K562 (cell line): ENCODE data around the gene TXNRD2. TPM values are rescaled to one million over a fixed set of nuclear protein-coding genes. Genes with fewer than 3 reads are reported as not detected.

Experiments
- CHD1 ChIP-seq: fragments of 200-600 bp; sonication (generic); IDR thresholded peaks from one replicate; pipeline ENCODE4 v1.6.1; 2012; ENCODE audit warnings: mild to moderate bottlenecking, moderate library complexity, low read length, inconsistent platforms
- GABPA ChIP-seq: fragments of 200-800 bp; sonication (Bioruptor generic); conservative IDR thresholded peaks from 2 replicates; pipeline ENCODE4 v1.6.1; 2016; ENCODE audit warnings: low read depth, missing genetic modification characterization, missing compliant biosample characterization
- GATAD2A ChIP-seq: fragments of 450-650 bp; IDR thresholded peaks from 2 replicates; pipeline ENCODE4 v1.6.1; 2017
- HMGN3 ChIP-seq: IDR thresholded peaks from 2 replicates; pipeline ENCODE4 v1.6.1; 2011; ENCODE audit warnings: borderline replicate concordance, low read depth, mild to moderate bottlenecking, mixed read lengths, low read length; ENCODE audit not compliant: insufficient read length; ENCODE audit errors: extremely low read depth
- KHSRP ChIP-seq: fragments of 450-650 bp; IDR thresholded peaks from 2 replicates; pipeline ENCODE4 v1.6.1; 2017
- NR3C1 ChIP-seq: sonication (generic); formaldehyde crosslinking; IDR thresholded peaks from 2 replicates; pipeline ENCODE4 v1.8.1; 2022; ENCODE audit warnings: missing genetic modification reagents
- POLR3A ChIP-seq: IDR thresholded peaks from 2 replicates; pipeline ENCODE4 v1.6.1; 2011; ENCODE audit warnings: borderline replicate concordance, mild to moderate bottlenecking, moderate library complexity; ENCODE audit not compliant: insufficient read length, insufficient read depth; ENCODE audit errors: extremely low read depth
- RB1 ChIP-seq: fragments of 450-650 bp; IDR thresholded peaks from 2 replicates; pipeline ENCODE4 v1.6.1; 2017; ENCODE audit warnings: low read depth, mild to moderate bottlenecking
- RBBP5 ChIP-seq: fragments of 200-600 bp; sonication (generic); IDR thresholded peaks from 2 replicates; pipeline ENCODE4 v1.6.1; 2012; ENCODE audit warnings: borderline replicate concordance, mild to moderate bottlenecking, low read length, control low read depth, inconsistent platforms; ENCODE audit not compliant: insufficient read depth, poor library complexity, severe bottlenecking
- RBM14 ChIP-seq: fragments of 200-400 bp; formaldehyde crosslinking; IDR thresholded peaks from 2 replicates; pipeline ENCODE4 v1.6.1; 2018; ENCODE audit warnings: low read depth, mild to moderate bottlenecking, low read length, moderate library complexity, borderline replicate concordance; ENCODE audit not compliant: insufficient read depth
- SETDB1 ChIP-seq: IDR thresholded peaks from one replicate; pipeline ENCODE4 v1.6.1; 2012; ENCODE audit warnings: low read length, control low read depth, inconsistent platforms
- SMARCE1 ChIP-seq: fragments of 450-650 bp; IDR thresholded peaks from 2 replicates; pipeline ENCODE4 v1.7.1; 2016; ENCODE audit warnings: mild to moderate bottlenecking
- SNIP1 ChIP-seq: fragments of 450-650 bp; IDR thresholded peaks from 2 replicates; pipeline ENCODE4 v1.7.1; 2017; ENCODE audit warnings: low read depth, mild to moderate bottlenecking
- SOX6 ChIP-seq: fragments of 450-650 bp; IDR thresholded peaks from 2 replicates; pipeline ENCODE4 v1.6.1; 2014; ENCODE audit warnings: mild to moderate bottlenecking
- SP1 ChIP-seq: sonication (generic); formaldehyde crosslinking; IDR thresholded peaks from 2 replicates; pipeline ENCODE4 v1.8.1; 2022; ENCODE audit warnings: mild to moderate bottlenecking, missing genetic modification reagents
- TCFL5 ChIP-seq: fragments of 250-450 bp; sonication (Bioruptor Pico); conservative IDR thresholded peaks from 2 replicates; pipeline ENCODE4 v1.6.1; 2021; ENCODE audit warnings: mild to moderate bottlenecking, moderate library complexity, matching md5 sums
- ZFP30 ChIP-seq: fragments of 250-450 bp; sonication (Bioruptor Pico); IDR thresholded peaks from 2 replicates; pipeline ENCODE4 v1.8.0; 2022; ENCODE audit warnings: moderate library complexity, mild to moderate bottlenecking, inconsistent platforms, borderline replicate concordance
- ZNF764 ChIP-seq: fragments of 250-450 bp; sonication (Bioruptor Pico); IDR thresholded peaks from 2 replicates; pipeline ENCODE4 v1.4.0; 2020; ENCODE audit warnings: low read depth, mild to moderate bottlenecking, moderate library complexity
- polyA plus RNA-seq, 8 experiments: library from polyadenylated mRNA; depleted of rRNA in 4 of 8; stranded (reverse) in 5 of 8; unstranded in 3 of 8; fragments of >200 nt; fragmentation: Nextera tagmentation in 2 of 8; fragmentation: Illumina TruSeq in 1 of 8; extraction: Ambion mirVana in 2 of 8; extraction: Trizol in 1 of 8; gene quantifications; 2 replicates each; pipeline versions ENCODE4 v1.2.1 to v1.2.3, GENCODE V29; 2011 to 2014; ENCODE audit warnings: inconsistent platforms in 1 of 8, missing spikeins in 1 of 8
- total RNA-seq, 7 experiments: library from RNA; depleted of rRNA in 6 of 7; stranded (reverse); fragments of >200 nt in 6 of 7; fragmentation: Illumina TruSeq in 2 of 7; extraction: Trizol in 2 of 7; gene quantifications; 2 replicates each; pipeline versions ENCODE4 v1.2.1 to v1.2.3, GENCODE V29; 2011 to 2021; ENCODE audit warnings: low replicate concordance in 1 of 7
- TF ChIP-seq, protein P1 (sequence below): fragments of 250-450 bp; sonication (Bioruptor Pico); IDR thresholded peaks from 2 replicates; pipeline ENCODE4 v1.8.0; 2022; ENCODE audit warnings: inconsistent platforms, mild to moderate bottlenecking, moderate library complexity, borderline replicate concordance

TXNRD2 gene
- total and polyA plus RNA-seq, 9 of the 15 experiments (the other 6 are each of a cell fraction or from before 2014, with no cell fraction given), result 3.3 to 80.2 (median 49.4) TPM

DNA sequence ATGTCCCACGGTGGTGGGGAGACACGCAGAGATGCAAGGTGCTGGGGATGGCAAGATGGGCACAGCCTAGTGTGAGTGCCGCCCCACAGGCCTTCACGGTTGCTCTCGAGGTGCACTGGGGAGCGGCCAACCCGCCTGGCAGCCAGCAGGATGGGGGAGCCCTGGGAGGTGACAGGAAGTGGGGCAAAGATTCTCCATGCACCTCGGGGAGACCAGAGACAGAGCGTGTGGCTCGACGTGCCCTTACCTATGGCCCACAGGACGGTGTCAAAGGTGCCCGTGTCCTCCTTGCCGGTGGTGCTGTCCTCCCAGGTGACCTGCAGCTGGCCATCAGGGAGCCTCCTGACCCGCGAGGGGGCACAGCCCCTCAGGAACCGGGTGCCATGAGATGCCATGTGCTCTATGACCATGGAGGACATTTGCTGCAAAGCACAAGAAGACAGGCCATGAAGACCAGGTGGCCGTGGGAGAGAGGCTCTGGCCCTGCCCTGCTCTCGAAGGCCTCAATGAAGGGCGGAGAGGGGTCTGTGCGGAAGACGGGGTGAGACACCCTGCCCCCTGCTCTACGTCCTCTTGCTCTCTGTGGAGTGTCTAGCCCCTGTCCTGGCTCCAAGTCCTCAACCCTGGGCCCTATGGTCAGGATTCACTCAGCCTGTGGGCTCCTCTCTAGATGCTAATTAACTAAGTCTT is 46.3 kb downstream of the TXNRD2 start (continued):
- TF ChIP-seq RBM14 (0 out of 2 replicates have a peak, but pooled peaks have one; percentile 83), SMARCE1 (no peak), ZFP30 (CRISPR knock-in tag) (no peak), CHD1 (peak; percentile 73), POLR3A (no peak), NR3C1 (CRISPR knock-in tag) (no peak), RB1 (no peak), ZNF764 (CRISPR knock-in tag) (peak; percentile 59; the same call in 1 of the 2 replicates), SP1 (CRISPR knock-in tag) (no peak), HMGN3 (peak; percentile 37), SETDB1 (peak; percentile 73), GATAD2A (no peak), RBBP5 (peak; percentile 44), SOX6 (no peak), GABPA (tag) (no peak), KHSRP (no peak), SNIP1 (no peak), TCFL5 (CRISPR knock-in tag) (no peak)
- TF ChIP-seq, protein P1, sequence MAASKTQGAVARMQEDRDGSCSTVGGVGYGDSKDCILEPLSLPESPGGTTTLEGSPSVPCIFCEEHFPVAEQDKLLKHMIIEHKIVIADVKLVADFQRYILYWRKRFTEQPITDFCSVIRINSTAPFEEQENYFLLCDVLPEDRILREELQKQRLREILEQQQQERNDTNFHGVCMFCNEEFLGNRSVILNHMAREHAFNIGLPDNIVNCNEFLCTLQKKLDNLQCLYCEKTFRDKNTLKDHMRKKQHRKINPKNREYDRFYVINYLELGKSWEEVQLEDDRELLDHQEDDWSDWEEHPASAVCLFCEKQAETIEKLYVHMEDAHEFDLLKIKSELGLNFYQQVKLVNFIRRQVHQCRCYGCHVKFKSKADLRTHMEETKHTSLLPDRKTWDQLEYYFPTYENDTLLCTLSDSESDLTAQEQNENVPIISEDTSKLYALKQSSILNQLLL (CRISPR knock-in tag), result 0 out of 2 replicates have a peak, but pooled peaks have one; percentile 28
